NAMALWA (cell line): Measurements from ENCODE around the gene ZNF628.
A peak's percentile ranks its signal among the peaks of the same experiment; 100 is the strongest.

Experiments used
- DNase-seq: peaks from one replicate; pipeline ENCODE4 v3.0.0-alpha.2; 2015; ENCODE audit warnings: low spot score

Gene ZNF628

DNA sequence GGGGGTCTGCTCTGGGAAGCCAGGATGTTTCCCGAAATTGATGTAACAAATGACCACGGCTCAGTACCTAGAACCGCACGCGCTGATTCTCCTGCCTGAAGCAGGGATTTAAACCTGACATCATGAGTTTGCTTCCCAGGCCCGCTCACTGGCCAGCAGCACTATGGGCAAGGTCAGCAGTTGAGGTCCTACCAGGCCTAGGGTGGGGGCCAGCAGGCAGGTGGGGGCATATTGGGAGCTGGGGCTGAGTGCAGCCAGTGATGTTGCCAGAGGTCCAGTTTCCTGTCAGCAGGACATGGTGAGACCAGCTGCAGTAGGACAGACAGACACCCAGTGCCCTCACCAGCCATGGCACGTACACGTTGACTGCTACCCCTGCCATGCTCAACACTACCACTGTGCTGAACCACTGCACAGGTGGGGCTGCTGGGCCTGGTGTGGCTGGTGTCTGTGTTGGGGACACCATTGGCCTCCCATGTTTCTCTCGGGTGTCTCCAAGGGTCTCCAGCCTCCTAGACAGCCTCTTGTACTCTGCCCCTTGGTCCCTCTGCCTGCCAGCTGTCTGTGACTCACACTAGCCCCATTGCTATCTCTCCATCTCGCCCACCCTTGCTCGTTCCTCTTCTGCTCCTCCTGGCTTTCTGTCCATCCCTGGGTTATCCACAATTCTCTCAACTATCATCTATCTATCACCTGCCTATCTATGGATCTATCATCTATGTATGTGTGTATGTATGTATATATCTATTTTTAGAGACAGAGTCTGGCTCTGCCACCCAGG lies 10.8 kb upstream of the ZNF628 start:
- DNase-seq = no peak

DNA sequence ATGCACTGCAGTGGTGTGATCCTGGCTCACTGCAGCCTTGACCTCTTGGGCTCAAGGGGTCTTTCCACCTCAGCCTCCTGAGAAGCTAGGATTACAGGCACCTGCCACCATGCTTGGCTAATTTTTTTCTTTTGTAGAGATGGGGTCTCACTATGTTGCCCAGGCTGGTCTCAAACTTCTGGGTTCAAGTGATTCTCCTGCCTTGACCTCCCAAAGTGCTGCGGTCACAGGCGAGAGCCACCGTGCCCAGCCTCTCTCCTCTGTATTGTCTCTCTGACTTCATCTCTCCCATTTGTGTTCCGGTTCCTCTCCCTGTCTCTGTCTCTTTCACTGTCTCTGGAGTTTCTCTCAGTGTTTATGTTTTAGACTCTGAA lies 10.2 kb upstream of the ZNF628 start:
- no peak for DNase-seq

DNA sequence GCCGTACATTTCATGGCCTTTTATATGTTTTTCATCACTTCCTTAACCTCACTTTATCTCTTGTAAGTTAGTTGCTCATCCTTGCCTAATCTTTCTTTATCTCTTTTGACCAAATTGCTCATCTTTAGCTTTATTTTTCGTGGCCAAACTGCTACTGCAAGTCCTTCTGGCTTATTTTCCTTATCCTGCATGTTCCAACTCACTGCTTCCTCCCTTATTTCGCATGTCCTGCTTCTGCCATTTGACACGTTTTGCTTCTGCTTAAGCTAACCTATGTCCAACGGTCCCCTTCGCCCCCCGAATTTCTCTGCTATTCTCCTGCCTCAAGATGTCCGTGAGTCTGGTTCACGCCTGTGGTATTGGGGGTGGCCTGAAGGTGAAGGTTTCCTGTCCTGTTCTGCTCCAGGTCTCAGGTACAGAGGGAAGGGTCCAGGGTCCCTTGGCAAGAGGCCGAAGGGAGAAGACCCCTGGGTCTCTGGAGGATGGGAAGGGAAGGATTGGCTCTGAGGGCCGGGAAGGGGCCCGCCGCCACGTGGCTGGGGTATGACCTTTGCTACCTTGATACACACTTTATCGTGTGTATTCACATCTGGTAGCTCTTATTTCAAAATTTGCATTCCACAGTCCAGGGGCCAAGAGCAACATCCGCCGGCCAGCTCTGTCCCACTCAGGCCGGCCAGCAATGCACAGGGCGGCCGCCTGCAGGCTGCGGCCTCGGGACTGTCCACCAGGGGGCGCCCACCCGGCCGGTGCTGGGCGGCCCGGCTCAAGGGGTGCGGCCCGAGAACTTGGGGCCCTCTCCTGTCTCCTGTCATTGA lies 9.0 kb upstream of the ZNF628 start:
- DNase-seq = peak; percentile 65

DNA sequence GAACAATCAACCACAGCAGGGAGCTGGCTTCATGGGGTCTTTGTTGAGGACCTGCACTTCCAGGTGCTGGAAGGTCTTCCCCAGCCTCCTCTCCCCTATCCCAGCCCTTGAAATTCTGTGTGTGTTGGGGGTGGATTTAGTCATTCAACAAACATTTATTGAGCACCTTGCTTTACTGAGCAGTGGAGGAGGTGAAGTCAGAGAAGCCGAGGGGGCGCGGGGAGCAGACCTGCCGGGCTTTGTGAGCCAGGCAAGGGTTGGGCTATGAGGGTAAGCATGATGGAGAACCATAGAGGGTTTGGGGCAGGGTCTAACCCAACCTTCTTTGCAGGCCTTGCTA lies 8.4 kb upstream of the ZNF628 start:
- DNase-seq = no peak

DNA sequence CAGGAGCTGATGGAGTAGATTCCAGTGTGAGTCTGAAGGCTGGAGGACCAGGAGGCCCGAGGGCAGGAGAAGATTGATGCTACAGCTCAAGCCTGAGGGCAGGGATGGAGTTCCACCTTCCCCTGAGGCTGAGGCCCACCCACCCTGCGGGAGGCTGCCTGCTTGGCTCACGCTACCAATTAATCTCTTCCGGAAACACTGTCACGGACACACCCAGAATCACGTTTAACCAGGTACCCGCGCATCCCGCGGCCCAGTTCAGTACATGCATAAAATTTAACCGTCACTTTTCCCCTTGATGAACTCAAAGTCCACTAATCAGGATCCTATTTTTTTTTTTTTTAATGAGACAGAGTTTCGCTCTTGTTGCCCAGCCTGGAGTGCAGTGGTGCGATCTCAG lies 5.2 kb upstream of the ZNF628 start:
- no peak for DNase-seq

DNA sequence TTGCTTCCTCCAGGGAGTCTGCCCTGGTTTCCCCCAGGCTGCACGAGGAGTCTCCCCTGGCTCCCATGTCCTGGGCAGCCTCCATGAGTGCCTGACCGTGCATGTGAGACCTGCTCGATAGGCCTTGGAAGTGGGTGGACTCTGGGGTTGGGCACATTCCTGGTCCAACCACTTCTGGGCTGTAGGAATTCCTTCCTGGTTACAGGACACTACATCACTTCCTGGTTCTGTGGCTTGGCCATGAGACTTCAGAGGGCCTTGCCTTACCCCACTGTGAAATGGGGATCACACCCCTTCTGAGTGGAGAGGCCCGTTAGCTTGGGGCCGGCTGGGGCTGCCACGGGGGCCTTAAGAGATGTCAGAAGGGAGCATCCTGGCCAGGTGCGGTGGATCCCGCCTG lies 4.0 kb upstream of the ZNF628 start:
- DNase-seq = no peak

DNA sequence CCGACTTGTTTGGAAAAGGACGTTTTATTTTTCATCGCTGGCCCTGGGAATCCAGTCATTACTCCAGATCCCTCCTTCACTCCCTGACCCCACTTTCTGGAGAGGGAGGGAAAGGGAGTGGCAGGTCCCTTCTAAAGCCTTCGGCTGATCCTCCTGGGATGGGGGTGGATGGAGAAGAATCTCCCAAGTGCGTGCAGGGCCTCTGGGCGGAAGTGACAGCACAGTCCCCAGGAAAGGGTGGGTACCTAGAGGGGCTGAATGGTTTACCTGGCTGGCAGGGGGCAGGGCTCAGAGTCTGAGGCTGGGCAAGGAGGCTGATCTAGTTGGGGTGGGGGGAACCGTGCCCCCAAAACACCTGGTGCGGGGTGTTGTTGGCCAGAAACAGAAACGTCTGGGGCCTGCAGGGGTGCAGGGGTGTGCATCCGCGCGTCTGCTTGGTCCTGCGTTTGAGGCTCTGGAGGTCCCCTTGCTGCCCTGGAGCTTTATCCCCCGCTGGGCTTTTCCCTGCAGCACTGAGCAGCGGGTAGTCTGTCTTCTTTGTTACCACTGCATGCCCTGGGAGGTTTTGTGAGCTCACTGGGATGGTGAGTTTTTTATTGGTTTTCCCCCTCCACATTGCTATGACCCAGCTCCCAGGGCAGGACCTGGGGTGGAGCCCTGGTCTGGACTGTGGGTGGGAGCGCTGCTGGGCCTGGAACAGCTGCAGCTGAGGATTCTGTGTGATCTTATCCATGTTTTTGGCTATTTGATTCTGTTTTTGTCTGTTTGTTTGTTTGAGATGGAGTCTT lies 3.0 kb upstream of the ZNF628 start:
- DNase-seq = no peak

DNA sequence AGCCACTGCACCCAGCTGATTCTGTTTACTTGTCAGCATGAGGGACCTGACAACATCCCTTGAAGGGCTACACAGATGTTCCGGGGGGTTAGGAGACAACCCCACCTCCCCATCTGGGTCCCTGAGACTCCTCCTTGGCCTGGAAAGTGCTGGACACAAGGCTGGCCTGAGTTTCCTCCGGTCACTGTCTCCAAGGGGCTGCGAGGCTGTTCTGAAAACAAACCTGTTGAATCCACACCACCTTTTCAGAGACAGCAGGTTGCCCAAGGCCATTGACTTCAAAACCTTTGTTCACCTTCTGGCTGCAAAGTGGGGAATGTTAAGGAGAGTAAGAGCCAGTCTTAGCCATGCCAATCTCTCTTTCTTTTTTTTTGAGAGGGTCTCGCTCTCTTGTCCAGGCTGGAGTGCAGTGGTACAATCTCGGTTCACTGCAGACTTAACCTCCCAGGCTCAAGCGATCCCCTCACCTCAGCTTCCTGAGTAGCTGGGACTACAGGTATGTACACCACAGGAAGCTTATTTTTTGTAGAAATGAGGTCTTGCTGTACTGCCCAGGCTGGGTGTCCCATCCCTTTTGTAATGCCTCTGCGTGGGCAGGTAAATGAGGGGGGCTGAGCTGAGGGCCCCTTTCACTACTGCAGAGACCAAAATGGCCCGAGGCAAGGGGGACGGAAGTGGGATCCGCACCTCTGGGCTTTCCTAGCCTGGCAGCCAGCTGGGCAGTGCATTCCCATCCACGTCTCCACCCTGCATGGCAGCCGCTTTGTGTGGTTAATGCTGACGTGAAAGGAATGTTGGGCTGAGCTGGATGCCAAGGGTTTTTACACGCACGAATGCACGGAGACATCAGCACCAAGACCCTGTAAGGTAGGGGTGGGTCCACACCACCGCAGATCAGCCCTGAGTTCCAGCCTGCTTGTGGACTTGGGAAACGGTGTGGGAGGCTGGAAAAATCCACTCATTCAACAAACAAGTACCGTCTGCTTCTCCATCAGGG lies 1.9 kb upstream of the ZNF628 start:
- no peak for DNase-seq

DNA sequence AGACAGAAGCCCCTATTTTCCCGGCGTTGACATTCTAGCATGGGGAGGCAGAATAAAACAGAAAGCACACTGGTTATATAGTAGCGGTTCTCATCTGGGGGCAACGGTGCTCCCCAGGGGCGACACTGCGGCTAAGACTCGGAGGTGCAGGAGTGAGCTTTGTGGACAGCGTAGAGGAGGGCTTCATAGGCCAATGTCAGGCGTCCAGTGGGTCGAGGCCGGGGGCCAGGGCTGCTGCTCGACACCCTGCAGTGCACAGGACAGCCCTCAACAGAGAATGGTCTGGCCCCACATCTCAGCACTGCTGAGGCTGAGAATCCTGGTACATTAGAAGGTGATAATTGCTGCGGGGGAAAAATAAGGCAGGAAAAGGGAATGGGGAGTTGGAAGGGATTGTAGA lies 1.5 kb downstream of the ZNF628 start:
- DNase-seq = no peak

DNA sequence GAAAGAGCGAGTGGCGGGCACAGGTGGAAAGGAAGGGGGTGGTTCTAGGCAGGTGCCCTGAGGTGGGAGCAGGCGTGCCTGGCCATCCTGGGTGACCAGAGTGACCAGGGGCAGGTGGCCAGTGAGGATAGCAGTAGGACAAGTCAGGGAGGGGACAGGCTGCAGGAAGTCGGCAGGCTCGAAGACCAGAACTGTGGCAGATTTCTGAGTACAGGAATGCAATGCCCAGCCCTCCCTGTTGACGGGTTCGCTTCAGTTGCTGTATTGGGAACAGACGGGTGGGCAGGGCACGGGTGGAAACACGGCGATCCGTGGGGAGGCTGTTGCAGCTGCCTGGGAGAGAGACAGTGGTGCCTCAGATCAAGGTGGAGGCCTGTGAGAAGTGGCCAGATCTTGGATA lies 1.9 kb downstream of the ZNF628 start:
- DNase-seq = no peak

DNA sequence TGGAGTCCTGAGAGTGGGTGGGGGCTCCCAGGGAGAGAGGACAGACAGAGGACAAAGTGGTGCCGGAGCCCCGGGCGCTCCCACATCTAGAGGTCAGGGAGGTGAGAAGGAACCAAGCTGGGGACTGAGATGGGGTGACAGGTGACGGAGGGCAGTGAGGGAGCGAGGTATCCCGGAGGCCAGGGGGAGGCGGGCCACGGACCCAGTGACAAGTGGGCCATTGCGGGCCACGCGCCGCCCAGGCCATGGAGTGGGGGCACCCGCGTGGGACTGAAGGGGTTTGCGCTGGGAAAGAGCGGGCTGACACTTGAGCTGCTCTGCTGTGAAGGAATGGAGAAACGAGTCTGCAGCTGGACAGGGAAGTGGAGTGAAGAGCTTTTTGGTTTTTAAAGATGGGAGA lies 2.6 kb downstream of the ZNF628 start:
- no peak for DNase-seq

DNA sequence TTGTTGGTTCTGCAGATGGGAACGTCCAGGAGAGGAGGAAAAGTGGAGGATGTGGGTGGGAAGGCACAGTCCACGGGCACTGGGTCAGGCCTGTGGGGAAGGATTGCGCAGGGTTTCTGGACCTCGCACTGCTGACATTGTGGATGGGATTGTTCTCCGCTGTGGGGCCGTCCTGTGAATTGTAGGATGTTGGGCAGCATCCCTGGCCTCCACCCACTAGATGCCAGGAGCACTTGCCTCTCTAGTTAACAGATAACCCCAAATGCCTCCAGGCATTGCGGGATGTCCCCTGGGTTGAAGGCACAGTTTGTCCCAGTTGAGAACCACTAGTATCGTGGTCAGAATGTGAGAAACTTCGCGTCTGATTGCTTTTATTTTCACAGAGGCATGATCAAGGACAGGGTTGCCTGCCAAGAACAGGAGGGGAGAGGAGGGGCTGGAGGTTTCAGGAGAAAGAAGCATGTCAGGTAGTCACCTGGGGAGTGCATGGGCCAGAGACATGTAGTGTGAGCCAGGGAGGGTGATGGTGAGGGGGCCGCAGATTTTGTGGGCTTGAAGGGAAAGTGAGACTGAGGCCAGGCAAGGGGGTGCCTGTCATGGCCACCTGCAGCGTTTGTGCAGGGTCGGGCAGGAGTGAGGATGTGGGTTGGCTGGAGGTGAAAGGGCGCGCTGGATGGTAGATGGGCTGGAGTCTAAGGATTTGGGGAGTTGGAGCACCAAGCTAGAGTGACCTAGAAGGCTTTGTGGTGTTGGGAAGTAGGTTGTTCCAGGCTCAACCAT lies 3.2 kb downstream of the ZNF628 start:
- no peak for DNase-seq

DNA sequence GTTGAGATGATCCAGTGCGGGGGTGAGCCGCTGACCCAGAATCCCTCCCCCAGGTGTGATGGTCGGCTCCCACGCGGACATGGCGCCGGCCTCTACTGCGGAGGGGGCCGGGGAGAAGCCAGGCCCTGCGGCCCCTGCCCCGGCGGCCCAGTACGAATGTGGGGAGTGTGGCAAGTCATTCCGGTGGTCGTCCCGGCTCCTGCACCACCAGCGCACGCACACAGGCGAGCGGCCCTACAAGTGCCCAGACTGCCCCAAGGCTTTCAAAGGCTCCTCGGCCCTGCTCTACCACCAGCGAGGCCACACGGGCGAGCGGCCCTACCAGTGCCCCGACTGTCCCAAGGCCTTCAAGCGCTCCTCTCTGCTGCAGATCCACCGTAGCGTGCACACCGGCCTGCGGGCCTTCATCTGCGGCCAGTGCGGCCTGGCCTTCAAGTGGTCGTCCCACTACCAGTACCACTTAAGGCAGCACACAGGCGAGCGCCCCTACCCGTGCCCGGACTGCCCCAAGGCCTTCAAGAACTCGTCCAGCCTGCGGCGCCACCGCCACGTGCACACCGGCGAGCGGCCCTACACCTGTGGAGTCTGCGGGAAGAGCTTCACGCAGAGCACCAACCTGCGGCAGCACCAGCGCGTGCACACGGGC lies 4.9 kb downstream of the ZNF628 start:
- DNase-seq = no peak

DNA sequence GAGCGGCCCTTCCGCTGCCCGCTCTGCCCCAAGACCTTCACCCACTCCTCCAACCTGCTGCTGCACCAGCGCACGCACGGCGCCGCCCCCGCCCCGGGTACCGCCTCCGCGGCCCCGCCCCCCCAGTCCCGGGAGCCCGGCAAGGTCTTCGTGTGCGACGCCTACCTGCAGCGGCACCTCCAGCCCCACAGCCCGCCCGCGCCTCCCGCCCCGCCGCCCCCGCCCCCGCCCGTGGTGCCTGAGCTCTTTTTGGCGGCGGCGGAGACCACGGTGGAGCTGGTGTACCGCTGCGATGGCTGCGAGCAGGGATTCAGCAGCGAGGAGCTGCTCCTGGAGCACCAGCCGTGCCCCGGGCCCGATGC lies 5.4 kb downstream of the ZNF628 start:
- no peak for DNase-seq

DNA sequence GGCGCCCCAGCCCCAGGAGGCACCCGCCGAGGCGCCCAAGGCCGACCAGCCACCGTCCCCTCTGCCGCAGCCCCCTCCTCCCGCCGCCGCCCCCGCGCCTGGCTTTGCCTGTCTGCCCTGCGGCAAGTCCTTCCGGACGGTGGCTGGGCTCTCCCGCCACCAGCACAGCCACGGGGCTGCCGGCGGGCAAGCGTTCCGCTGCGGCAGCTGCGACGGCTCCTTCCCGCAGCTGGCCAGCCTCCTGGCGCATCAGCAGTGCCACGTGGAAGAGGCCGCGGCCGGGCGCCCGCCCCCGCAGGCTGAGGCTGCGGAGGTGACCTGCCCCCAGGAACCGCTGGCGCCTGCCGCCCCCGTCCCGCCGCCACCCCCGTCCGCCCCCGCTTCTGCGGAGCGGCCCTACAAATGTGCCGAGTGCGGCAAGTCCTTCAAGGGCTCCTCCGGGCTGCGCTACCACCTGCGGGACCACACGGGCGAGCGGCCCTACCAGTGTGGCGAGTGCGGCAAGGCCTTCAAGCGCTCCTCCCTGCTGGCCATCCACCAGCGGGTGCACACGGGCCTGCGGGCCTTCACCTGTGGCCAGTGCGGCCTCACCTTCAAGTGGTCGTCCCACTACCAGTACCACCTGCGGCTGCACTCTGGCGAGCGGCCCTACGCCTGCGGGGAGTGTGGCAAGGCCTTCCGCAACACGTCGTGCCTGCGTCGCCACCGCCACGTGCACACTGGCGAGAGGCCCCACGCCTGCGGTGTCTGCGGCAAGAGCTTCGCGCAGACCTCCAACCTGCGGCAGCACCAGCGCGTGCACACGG lies 5.9 kb downstream of the ZNF628 start:
- DNase-seq = no peak

DNA sequence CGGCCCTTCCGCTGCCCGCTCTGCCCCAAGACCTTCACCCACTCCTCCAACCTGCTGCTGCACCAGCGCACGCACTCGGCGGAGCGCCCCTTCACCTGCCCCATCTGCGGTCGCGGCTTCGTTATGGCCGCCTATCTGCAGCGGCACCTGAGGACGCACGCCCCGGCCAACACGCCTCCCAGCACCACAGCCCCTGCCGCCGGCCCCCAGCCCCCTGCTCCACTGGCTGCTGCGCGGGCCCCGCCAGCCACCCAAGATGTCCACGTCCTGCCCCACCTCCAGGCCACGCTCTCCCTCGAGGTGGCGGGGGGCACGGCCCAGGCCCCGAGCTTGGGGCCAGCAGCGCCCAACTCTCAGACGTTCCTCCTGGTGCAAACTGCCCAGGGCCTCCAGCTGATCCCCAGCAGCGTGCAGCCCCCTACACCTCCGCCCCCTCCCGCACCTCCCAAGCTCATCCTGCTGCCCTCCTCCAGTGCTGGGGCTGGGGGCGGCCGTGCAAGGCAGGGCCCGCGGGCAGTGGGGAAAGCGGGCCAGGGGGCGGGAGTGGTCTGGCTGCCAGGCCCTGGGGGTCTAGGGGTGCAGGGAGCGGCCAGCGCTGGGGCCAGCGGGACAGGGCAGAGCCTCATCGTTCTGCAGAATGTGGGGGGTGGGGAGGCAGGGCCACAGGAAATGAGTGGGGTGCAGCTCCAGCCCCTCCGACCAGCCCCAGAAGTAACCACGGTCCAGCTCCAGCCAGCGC lies 6.7 kb downstream of the ZNF628 start:
- DNase-seq = no peak

DNA sequence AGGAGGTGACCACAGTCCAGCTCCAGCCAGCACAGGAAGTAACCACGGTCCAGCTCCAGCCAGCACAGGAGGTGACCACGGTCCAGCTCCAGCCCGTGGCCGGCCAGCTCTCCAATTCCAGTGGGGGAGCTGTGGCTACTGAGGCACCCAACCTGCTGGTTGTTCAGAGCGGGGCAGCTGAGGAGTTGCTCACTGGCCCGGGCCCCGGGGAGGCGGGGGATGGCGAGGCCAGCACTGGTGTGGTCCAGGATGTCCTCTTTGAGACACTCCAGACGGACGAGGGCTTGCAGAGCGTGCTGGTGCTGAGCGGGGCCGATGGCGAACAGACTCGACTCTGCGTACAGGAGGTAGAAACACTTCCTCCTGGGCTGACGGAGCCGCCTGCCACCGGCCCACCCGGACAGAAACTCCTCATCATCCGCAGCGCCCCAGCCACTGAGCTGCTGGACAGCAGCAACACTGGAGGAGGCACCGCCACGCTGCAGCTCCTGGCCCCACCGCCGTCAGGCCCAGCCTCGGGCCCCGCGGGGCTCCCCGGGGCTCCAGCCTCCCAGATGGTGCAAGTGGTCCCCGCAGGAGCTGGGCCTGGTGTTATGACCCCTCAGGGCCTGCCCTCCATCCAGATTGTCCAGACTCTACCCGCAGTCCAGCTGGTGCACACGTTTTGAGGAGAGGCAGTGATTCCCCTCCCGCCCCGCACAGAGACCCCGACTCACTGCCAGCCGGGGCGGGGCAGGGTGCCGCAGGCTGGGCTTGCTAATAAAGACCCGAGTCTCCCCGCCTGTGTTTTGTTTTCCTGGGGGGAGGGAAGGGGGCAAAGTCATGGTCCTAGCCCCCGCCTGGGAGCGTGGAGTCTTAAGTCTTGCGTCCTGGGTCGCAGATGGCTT lies 7.5 kb downstream of the ZNF628 start:
- DNase-seq = no peak
